ENCODE measurements around the gene SLC49A3. TPM values are rescaled to one million over a fixed set of nuclear protein-coding genes. Genes with fewer than 3 reads are reported as not detected.

SLC49A3 gene
- total RNA-seq, 3 donors from 2014 or later: 14.4 to 22.3 (median 18.3) TPM

GRCh38 chr4:687971-688853, 739 bp downstream of the SLC49A3 start:
- Histone ChIP-seq H3K27ac (peak overlapping the region; percentile 79 to 98), H3K36me3 (no peaks in the 10 kb centered on the region), H3K4me3 (peak overlapping the region; percentile 57 to 84 (median 62)), H3K4me1 (peaks cover 13 to 16% of the 10 kb centered on the region in 2 donors), H3K9me3 (no peaks in the 10 kb centered on the region), H3K27me3 (no peaks in the 10 kb centered on the region)
- intact Hi-C loops (cut with DNase I; ENCODE audit: low total_unique reads): loop anchor here (5.0 kb wide), 1 partner anchor 1879 kb away; no protein-coding TSS in a partner anchor
- DNase-seq (ENCODE audit: low spot score in 2 of 2): no peak
- TF ChIP-seq POLR2AphosphoS5 (IDR thresholded peaks at IDR 0.05) (no peak), POLR2A (IDR thresholded peaks at IDR 0.05) (no peak)
- TF ChIP-seq, protein P1, sequence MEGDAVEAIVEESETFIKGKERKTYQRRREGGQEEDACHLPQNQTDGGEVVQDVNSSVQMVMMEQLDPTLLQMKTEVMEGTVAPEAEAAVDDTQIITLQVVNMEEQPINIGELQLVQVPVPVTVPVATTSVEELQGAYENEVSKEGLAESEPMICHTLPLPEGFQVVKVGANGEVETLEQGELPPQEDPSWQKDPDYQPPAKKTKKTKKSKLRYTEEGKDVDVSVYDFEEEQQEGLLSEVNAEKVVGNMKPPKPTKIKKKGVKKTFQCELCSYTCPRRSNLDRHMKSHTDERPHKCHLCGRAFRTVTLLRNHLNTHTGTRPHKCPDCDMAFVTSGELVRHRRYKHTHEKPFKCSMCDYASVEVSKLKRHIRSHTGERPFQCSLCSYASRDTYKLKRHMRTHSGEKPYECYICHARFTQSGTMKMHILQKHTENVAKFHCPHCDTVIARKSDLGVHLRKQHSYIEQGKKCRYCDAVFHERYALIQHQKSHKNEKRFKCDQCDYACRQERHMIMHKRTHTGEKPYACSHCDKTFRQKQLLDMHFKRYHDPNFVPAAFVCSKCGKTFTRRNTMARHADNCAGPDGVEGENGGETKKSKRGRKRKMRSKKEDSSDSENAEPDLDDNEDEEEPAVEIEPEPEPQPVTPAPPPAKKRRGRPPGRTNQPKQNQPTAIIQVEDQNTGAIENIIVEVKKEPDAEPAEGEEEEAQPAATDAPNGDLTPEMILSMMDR (IDR thresholded peaks at IDR 0.05): no peak

DNA sequence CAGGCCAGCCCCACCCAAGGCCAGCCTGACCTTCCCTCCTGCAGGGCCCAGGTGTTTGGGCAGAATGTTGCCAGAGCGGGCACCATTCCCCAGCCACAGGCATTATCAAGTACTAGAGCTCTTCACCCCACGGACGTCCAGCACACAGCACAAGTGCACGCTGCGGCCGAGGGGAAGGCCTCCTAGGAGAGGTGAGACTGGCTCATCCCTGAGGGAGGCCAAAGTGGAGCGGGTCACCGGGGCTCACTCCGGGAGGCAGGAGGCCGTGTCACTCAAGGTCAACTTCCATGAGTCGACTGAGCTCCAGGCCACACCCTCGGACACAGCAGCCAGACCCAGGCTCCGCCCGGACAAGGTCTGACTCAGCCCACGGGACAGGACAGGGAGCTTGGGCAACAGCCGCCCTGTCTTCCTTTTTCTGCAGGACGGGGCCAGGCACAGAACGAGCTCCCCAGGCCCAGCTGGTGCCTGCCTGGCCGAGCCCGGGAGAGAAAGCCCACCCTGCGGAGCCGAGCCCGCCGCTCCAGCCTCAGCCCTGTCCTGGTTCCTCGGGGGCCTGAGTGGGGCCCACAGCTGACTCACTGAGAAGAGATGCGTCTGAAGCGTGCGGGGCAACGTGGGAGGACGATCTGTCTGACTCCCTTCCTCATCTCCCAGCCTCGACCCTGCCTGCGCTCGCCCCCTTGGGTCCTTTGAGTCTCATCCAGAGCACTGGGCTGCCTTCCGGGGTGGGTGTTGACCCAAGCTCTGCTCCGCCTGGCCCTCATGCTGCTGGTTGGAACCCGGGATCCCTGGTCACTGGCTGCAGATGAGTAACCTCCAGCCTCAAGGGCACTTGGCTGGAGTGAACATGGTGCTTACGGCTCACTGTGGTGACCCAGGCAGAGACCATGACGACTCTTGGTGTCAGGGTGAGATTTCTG, 1.6 kb downstream of the SLC49A3 start:
- intact Hi-C loops (cut with DNase I; ENCODE audit: low total_unique reads): loop anchor here (5.0 kb wide), 1 partner anchor 1880 kb away; no protein-coding TSS in a partner anchor
- TF ChIP-seq POLR2A (IDR thresholded peaks at IDR 0.05) (peak; percentile 30), POLR2AphosphoS5 (IDR thresholded peaks at IDR 0.05) (no peak)
- peak overlapping the region; percentile 24 to 84 (median 57) for H3K4me3 ChIP-seq
- DNase-seq (ENCODE audit: low spot score in 2 of 2): peak; percentile 83 to 89
- peaks cover 13 to 16% of the 10 kb centered on the region in 2 donors for H3K4me1 ChIP-seq
- no peaks in the 10 kb centered on the region for H3K27me3 ChIP-seq
- no peaks in the 10 kb centered on the region for H3K9me3 ChIP-seq
- peak overlapping the region; percentile 79 to 98 for H3K27ac ChIP-seq
- no peaks in the 10 kb centered on the region for H3K36me3 ChIP-seq

DNA sequence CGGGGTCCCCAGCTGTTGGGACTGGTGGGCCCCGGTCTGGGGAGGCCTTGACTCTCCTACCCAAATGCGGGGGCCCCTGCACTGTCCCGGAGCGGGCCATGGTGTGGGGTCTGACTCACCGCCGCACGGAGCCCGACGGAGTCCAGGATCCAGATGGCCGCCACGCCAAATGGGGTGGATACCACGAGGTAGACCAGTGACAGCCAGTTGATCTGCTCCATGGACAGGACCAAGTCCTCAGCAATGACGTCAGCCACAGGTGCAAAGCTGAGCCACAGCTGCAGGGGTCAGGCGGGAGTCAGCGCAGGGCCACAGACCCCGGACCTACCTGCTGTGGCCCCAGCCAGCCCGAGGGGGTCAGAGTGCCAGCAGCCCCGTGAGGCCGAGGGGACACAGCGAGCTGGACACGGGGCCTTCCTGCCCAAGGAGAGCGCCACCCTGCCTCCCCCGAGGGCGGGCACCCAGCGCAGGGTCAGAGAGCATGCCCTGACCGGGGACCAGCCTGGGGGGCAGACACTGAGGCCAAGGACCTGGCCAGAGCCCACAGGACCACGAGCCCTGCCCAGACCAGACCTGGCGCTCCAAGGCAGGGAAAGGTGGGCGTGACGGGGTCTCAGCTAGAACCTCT, 2.4 kb downstream of the SLC49A3 start:
- TF ChIP-seq, protein P1 (IDR thresholded peaks at IDR 0.05): no peak
- TF ChIP-seq POLR2AphosphoS5 (IDR thresholded peaks at IDR 0.05) (no peak), POLR2A (IDR thresholded peaks at IDR 0.05) (no peak)
- no peak for DNase-seq (ENCODE audit: low spot score in 2 of 2)
- intact Hi-C loops (cut with DNase I; ENCODE audit: low total_unique reads): loop anchor here (5.0 kb wide), 1 partner anchor 1881 kb away; no protein-coding TSS in a partner anchor
- Histone ChIP-seq H3K4me3 (peak overlapping the region in 1 of 3 donors; percentile 84), H3K36me3 (no peaks in the 10 kb centered on the region), H3K27me3 (no peaks in the 10 kb centered on the region), H3K27ac (peak overlapping the region; percentile 79 to 98), H3K4me1 (peaks cover 13 to 16% of the 10 kb centered on the region in 2 donors), H3K9me3 (no peaks in the 10 kb centered on the region)

- H3K4me1 ChIP-seq: peaks cover 16 to 19% of the 10 kb centered on the region in 2 donors
- no peak overlapping the region for H3K4me3 ChIP-seq
- no peak for DNase-seq (ENCODE audit: low spot score in 2 of 2)
- intact Hi-C loops (cut with DNase I; ENCODE audit: low total_unique reads): loop anchor here (5.0 kb wide), 1 partner anchor 1881 kb away; no protein-coding TSS in a partner anchor
- H3K27ac ChIP-seq: no peak overlapping the region
- no peaks in the 10 kb centered on the region for H3K9me3 ChIP-seq
- H3K27me3 ChIP-seq: no peaks in the 10 kb centered on the region
- TF ChIP-seq, protein P1 (IDR thresholded peaks at IDR 0.05): no peak
- TF ChIP-seq POLR2AphosphoS5 (IDR thresholded peaks at IDR 0.05) (no peak), POLR2A (IDR thresholded peaks at IDR 0.05) (no peak)
- H3K36me3 ChIP-seq: no peaks in the 10 kb centered on the region
These were observed 3.1 kb downstream of the SLC49A3 start for GRCh38 chr4:685679-686412.

Data from breast epithelium (tissue), 4 donors.